Vagina (tissue), 2 donors: Measurements from ENCODE around the gene NUP210L. TPM values are rescaled to one million over a fixed set of nuclear protein-coding genes. Genes with fewer than 3 reads are reported as not detected.

ENCODE experiments used
- DNase-seq, 2 donors: peaks; one replicate each; pipeline ENCODE4 v3.0.0-alpha.2; 2017; ENCODE audit errors: extremely low spot score in 2 of 2
- H3K27ac ChIP-seq: fragments of 200-600 bp; sonication (generic); one replicate; pipeline ENCODE4 v1.5.1; 2019
- H3K27me3 ChIP-seq: fragments of 200-600 bp; sonication (generic); one replicate; pipeline ENCODE4 v1.5.1; 2019
- H3K36me3 ChIP-seq, 2 donors: fragments of 200-600 bp; sonication (generic); one replicate each; pipeline ENCODE4 v1.5.1; 2017 to 2019
- H3K4me1 ChIP-seq: fragments of 200-600 bp; sonication (generic); one replicate; pipeline ENCODE4 v1.5.1; 2019
- H3K4me3 ChIP-seq, 2 donors: fragments of 200-600 bp; sonication (generic); 1 replicate in 1 of 2; 2 replicates in 1 of 2; pipeline ENCODE4 v1.5.1; 2016 to 2019
- H3K9me3 ChIP-seq: fragments of 200-600 bp; sonication (generic); one replicate; pipeline ENCODE4 v1.5.1; 2019
- CTCF ChIP-seq, 3 experiments: fragments of 450-650 bp in 2 of 3; fragments of 200-600 bp in 1 of 3; sonication (generic) in 1 of 3; IDR thresholded peaks; one replicate each; pipeline ENCODE4 v1.5.1; 2017 to 2019; ENCODE audit warnings: antibody characterized with exemption in 3 of 3, mild to moderate bottlenecking in 2 of 3, moderate library complexity in 2 of 3
- POLR2A ChIP-seq, 2 donors: fragments of 450-650 bp; IDR thresholded peaks; one replicate each; pipeline ENCODE4 v1.6.1; 2017; ENCODE audit warnings: antibody characterized with exemption in 2 of 2, mild to moderate bottlenecking in 2 of 2, moderate library complexity in 2 of 2
- POLR2AphosphoS5 ChIP-seq, 2 donors: sonication (generic); formaldehyde crosslinking; IDR thresholded peaks; one replicate each; pipeline ENCODE4 v1.9.0; 2017; ENCODE audit warnings: antibody characterized with exemption in 2 of 2, mild to moderate bottlenecking in 2 of 2, low read depth in 1 of 2; ENCODE audit not compliant: insufficient read depth in 1 of 2
- intact Hi-C: fragments of 100-400 bp; cut with DNase I; formaldehyde crosslinking; loops from one replicate; pipeline ENCODE4 v1.15.1; 2023
- total RNA-seq: library from RNA; depleted of rRNA; stranded (reverse); fragments of >200 nt; gene quantifications from one replicate; pipeline ENCODE4 v1.2.3, GENCODE V29; 2016

NUP210L gene
- total RNA-seq, 1 donor from 2014 or later, result not detected

- peaks cover 0 to 51% of the 10 kb centered on the region in 2 donors for H3K36me3 ChIP-seq
- intact Hi-C loops, result no loop called here
- H3K27ac ChIP-seq, result no peak overlapping the region
Observed at GRCh38 chr1:154158307-154159125, 3.6 kb upstream of the NUP210L start.

GRCh38 chr1:154157520-154158306 lies 2.8 kb upstream of the NUP210L start:
- TF ChIP-seq POLR2A (IDR thresholded peaks at IDR 0.05) (no peak), CTCF (IDR thresholded peaks at IDR 0.05) (no peak), POLR2AphosphoS5 (IDR thresholded peaks at IDR 0.05; ENCODE audit: insufficient read depth in 1 of 2, low read depth in 1 of 2) (no peak)
- H3K27ac ChIP-seq, result peak overlapping the region; percentile 10
- H3K4me3 ChIP-seq, result no peak overlapping the region
- no peak for DNase-seq
- H3K4me1 ChIP-seq, result peaks cover 12% of the 10 kb centered on the region
- intact Hi-C loops, result no loop called here
- H3K36me3 ChIP-seq, result peaks cover 0 to 46% of the 10 kb centered on the region in 2 donors
- H3K27me3 ChIP-seq, result no peaks in the 10 kb centered on the region
- no peaks in the 10 kb centered on the region for H3K9me3 ChIP-seq

More at GRCh38 chr1:154158307-154159125, 3.6 kb upstream of the NUP210L start:
- no peaks in the 10 kb centered on the region for H3K27me3 ChIP-seq
- H3K9me3 ChIP-seq, result no peaks in the 10 kb centered on the region
- H3K4me1 ChIP-seq, result peaks cover 12% of the 10 kb centered on the region
- no peak overlapping the region for H3K4me3 ChIP-seq
- no peak for TF ChIP-seq POLR2A (IDR thresholded peaks at IDR 0.05)
- no peak for TF ChIP-seq POLR2AphosphoS5 (IDR thresholded peaks at IDR 0.05; ENCODE audit: insufficient read depth in 1 of 2, low read depth in 1 of 2)
- no peak for TF ChIP-seq CTCF (IDR thresholded peaks at IDR 0.05)
- no peak for DNase-seq

GRCh38 chr1:154155251-154155650 lies 378 bp upstream of the NUP210L start:
- no peak for DNase-seq
- TF ChIP-seq CTCF (IDR thresholded peaks at IDR 0.05) (no peak), POLR2AphosphoS5 (IDR thresholded peaks at IDR 0.05; ENCODE audit: insufficient read depth in 1 of 2, low read depth in 1 of 2) (peak in 1 of 2 donors; percentile 62)
- intact Hi-C loops, result no loop called here
- Histone ChIP-seq H3K4me1 (peaks cover 12% of the 10 kb centered on the region), H3K27ac (peak overlapping the region; percentile 43), H3K36me3 (peaks cover 0 to 33% of the 10 kb centered on the region in 2 donors), H3K27me3 (no peaks in the 10 kb centered on the region), H3K4me3 (peak overlapping the region in 1 of 2 donors; percentile 0), H3K9me3 (no peaks in the 10 kb centered on the region)

- Histone ChIP-seq H3K36me3 (peaks cover 0 to 21% of the 10 kb centered on the region in 2 donors), H3K4me1 (peaks cover 8% of the 10 kb centered on the region), H3K27me3 (no peaks in the 10 kb centered on the region), H3K9me3 (no peaks in the 10 kb centered on the region), H3K4me3 (no peak overlapping the region), H3K27ac (peak overlapping the region; percentile 43)
- TF ChIP-seq POLR2A (IDR thresholded peaks at IDR 0.05), result no peak
- TF ChIP-seq POLR2AphosphoS5 (IDR thresholded peaks at IDR 0.05; ENCODE audit: insufficient read depth in 1 of 2, low read depth in 1 of 2), result no peak
- no peak for TF ChIP-seq CTCF (IDR thresholded peaks at IDR 0.05)
- intact Hi-C loops, result no loop called here
- DNase-seq, result no peak
Observed at GRCh38 chr1:154154053-154154452, 820 bp downstream of the NUP210L start.
